Colonic mucosa (tissue), 4 donors: ENCODE results near the gene SFTPD. TPM values are rescaled to one million over a fixed set of nuclear protein-coding genes. Genes with fewer than 3 reads are reported as not detected.
A peak's percentile ranks its signal among the peaks of the same experiment; 100 is the strongest.
"Not testable (repeated sequence)": the region's sequence is repeated elsewhere in the genome, so short reads cannot be mapped to it uniquely, and the experiment has no call there.

Source experiments
- DNase-seq: peaks from one replicate; pipeline ENCODE4 v3.0.0-alpha.2; 2020
- H3K27ac ChIP-seq: fragments of 200-600 bp; one replicate; pipeline ENCODE4 v1.8.0; 2021
- H3K27me3 ChIP-seq: fragments of 200-600 bp; one replicate; pipeline ENCODE4 v1.8.0; 2021
- H3K36me3 ChIP-seq: fragments of 200-600 bp; one replicate; pipeline ENCODE4 v1.8.0; 2021
- H3K4me1 ChIP-seq: fragments of 200-600 bp; one replicate; pipeline ENCODE4 v1.8.0; 2021; ENCODE audit warnings: mild to moderate bottlenecking
- H3K4me3 ChIP-seq: fragments of 200-600 bp; one replicate; pipeline ENCODE4 v1.8.0; 2021
- H3K9ac ChIP-seq, 2 donors: one replicate each; pipeline ENCODE4 v1.7.0; 2013; ENCODE audit warnings: control low read depth in 2 of 2, low read depth in 2 of 2, low read length in 2 of 2
- H3K9me3 ChIP-seq: fragments of 200-600 bp; one replicate; pipeline ENCODE4 v1.8.0; 2021
- intact Hi-C: fragments of 100-400 bp; cut with DNase I; formaldehyde crosslinking; loops from one replicate; pipeline ENCODE4 v1.14.1; 2022
- total RNA-seq, 2 donors: library from RNA; stranded (reverse); fragmentation: NEBNext Ultra II Directional in 1 of 2; extraction: Animal tissue kit (Norgen Biotek cat#: 25700) in 1 of 2; gene quantifications; one replicate each; pipeline ENCODE4 v1.2.1, GENCODE V29; 2021
- TF ChIP-seq, protein P1 (sequence below): fragments of 200-600 bp; IDR thresholded peaks from one replicate; pipeline ENCODE4 v1.8.0; 2022; ENCODE audit warnings: antibody characterized with exemption, mild to moderate bottlenecking
- donor health status: healthy.
- donor health status: DM: no; HTN: no; CAD: no.
- donor health status: DM: no; HTN: no; CAD: no.

The SFTPD gene
- total RNA-seq, 2 donors from 2014 or later = 0.27 to 0.67 TPM

DNA sequence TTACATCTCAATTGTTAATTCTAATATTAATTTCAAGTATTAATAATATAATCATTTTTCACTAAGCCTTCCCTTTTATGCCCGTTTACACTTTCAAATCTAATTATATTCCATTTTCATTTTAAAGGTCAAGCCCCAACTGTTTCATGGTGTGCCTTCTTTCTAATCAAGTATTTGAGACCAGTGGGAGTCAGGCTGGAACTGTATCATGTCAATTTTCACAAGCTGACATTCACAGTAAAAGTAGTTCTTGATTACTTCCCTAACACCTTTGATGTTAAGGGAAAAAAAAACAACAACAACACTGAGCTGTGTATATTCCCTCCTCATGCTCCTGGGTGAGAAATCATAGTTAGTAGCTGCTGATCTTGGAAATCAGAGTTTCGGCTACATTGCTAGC is 38.1 kb downstream of the SFTPD start:
- TF ChIP-seq, protein P1, sequence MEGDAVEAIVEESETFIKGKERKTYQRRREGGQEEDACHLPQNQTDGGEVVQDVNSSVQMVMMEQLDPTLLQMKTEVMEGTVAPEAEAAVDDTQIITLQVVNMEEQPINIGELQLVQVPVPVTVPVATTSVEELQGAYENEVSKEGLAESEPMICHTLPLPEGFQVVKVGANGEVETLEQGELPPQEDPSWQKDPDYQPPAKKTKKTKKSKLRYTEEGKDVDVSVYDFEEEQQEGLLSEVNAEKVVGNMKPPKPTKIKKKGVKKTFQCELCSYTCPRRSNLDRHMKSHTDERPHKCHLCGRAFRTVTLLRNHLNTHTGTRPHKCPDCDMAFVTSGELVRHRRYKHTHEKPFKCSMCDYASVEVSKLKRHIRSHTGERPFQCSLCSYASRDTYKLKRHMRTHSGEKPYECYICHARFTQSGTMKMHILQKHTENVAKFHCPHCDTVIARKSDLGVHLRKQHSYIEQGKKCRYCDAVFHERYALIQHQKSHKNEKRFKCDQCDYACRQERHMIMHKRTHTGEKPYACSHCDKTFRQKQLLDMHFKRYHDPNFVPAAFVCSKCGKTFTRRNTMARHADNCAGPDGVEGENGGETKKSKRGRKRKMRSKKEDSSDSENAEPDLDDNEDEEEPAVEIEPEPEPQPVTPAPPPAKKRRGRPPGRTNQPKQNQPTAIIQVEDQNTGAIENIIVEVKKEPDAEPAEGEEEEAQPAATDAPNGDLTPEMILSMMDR = no peak
- no peaks in the 10 kb centered on the region for H3K4me1 ChIP-seq
- H3K36me3 ChIP-seq = no peaks in the 10 kb centered on the region
- no peaks in the 10 kb centered on the region for H3K9me3 ChIP-seq
- H3K27me3 ChIP-seq = no peaks in the 10 kb centered on the region
- intact Hi-C loops = no loop called here
- H3K9ac ChIP-seq = no peak overlapping the region
- H3K27ac ChIP-seq = no peak overlapping the region
- H3K4me3 ChIP-seq = no peak overlapping the region
- DNase-seq = no peak

DNA sequence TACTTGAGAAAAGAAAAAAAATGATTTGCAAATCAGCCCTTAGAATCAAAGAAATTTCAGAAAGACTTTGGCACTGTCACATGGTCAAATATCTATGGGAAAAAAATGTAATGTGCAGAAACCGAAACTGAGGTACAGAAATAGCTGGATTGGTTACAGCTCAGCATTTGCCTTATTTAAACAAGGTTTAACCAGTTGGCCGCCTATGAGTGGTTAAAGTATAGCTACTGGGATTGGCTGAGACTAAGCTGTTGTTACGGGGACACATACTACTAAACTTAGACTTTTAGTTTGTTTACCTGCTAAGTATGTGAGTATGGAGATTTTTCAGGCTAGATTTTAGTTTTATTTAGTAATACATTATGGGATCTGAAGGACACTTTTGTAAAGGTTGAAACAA is 38.6 kb downstream of the SFTPD start:
- Histone ChIP-seq H3K4me1 (no peaks in the 10 kb centered on the region), H3K27me3 (no peaks in the 10 kb centered on the region), H3K9me3 (no peaks in the 10 kb centered on the region), H3K27ac (no peak overlapping the region), H3K9ac (no peak overlapping the region), H3K4me3 (no peak overlapping the region), H3K36me3 (no peaks in the 10 kb centered on the region)
- TF ChIP-seq, protein P1 = no peak
- no peak for DNase-seq
- intact Hi-C loops = no loop called here

DNA sequence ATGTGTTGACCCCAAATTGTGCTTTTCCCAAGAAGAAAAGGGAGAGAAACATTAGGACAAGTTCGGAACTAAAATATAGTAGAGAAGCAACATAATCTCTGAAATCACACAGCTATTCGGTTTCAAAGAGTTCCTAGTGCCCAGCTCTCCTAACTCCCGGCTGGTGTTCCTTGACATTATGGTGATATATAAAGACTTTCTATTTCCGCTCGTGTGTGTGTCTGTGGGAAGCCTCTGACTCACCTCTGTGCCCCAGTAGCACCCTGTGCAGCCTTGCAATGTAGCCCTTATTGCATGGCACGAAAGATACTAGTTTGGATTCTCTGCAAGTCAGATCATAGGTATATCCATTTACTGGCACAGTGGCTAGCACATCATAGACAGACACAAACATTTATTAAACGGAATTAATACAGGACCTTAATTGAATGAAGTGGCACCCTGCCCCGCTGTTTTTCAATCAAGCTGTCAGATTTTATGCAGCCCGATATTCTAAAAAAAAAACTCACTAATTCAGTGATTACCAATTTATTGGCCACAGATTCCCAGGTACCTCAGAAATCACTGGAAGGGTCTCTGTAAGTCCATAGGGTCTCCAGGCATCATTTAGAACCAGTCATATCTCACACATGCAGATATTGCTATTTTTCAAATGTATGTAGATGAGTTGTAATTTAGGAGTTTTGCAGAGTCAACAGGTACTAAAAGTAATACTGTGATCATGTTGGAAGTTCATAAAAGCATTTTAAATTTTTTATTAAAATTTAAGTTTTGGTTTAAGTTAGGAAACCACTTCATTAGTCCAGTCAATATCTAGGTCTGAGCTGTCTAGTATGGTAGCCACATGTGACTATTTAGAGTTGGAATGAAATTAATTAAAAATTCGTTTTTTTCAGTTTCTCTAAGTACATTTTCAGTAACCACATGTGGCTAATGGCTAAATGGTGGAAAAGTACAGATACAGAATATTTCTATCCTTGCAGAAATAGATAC is 43.3 kb downstream of the SFTPD start:
- Histone ChIP-seq H3K4me1 (no peaks in the 10 kb centered on the region), H3K36me3 (no peaks in the 10 kb centered on the region), H3K9me3 (no peaks in the 10 kb centered on the region), H3K4me3 (peak overlapping the region; percentile 41), H3K9ac (peak overlapping the region in 1 of 2 donors; percentile 62), H3K27me3 (peaks cover 9% of the 10 kb centered on the region), H3K27ac (peak overlapping the region; percentile 18)
- no peak for DNase-seq
- intact Hi-C loops = no loop called here
- TF ChIP-seq, protein P1 = no peak

DNA sequence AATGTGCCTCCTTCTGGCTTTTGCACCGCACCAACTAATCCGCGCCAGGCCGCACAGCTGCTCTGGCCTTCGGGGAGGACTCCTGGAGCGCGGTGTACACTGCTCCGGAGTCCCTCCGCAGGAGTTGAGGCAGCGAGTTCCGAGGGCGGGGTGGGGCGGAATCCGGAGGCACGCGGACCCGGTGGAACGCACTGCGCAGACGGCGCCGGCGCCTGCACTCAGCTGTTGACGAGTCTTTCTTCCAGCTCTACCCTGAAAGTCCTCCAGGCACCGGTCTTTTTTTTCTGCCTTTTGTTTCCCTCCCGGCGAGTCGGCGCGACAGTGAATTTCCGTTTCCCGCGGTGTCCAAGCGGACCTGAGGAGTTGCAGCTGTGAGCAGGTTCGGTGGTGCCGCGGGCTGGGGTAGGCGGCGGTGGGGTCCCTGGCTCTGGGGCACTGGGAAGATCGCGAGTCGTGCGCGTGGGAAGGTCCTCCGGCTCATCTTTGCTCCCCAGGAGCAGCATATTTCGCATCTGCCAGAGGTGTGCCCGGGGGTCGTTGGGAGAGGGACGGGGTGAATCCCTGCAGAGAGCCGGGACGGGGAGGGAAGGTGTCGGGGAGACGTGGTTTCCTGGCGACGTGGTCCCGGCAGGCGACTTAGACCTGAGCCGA is 44.1 kb downstream of the SFTPD start:
- Histone ChIP-seq H3K4me3 (peak overlapping the region; percentile 41), H3K4me1 (no peaks in the 10 kb centered on the region), H3K9ac (peak overlapping the region in 1 of 2 donors; percentile 62), H3K9me3 (no peaks in the 10 kb centered on the region), H3K27me3 (peaks cover 9% of the 10 kb centered on the region), H3K27ac (peak overlapping the region; percentile 18), H3K36me3 (no peaks in the 10 kb centered on the region)
- TF ChIP-seq, protein P1 = no peak
- intact Hi-C loops = no loop called here
- peak; percentile 42 for DNase-seq

DNA sequence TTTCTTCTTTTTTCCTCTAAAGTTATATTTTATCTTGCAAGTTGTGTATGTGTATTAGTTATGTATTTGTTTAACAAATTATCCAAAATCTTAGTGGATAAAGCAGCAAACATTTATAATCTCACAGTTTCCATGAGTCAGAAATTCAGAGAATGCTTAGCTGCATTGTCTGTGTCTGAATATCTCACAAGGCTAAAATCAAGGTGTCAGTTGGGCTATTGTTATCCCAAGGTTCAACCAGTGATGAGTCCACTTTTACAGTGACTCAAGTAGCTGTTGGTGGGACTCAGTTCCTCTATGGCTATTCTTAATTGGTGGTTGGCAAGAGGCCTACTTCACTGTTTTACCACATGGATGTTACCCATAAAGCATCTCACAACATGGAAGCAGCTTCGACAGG is 47.3 kb downstream of the SFTPD start:
- intact Hi-C loops, H3K4me3 ChIP-seq: not testable (repeated sequence)

More for the DNA sequence above, 47.3 kb downstream of the SFTPD start:
- not testable (repeated sequence) for H3K36me3 ChIP-seq, H3K27ac ChIP-seq, H3K9ac ChIP-seq, H3K27me3 ChIP-seq, DNase-seq, H3K9me3 ChIP-seq, H3K4me1 ChIP-seq
